Embryonic facial prominence (tissue), 1 donor: ENCODE measurements around the gene FAF1.
"Not testable (repeated sequence)": the region's sequence is repeated elsewhere in the genome, so short reads cannot be mapped to it uniquely, and the experiment has no call there.

Source experiments
- DNase-seq: peaks from one replicate; pipeline ENCODE4 v3.0.0-alpha.2; 2016; ENCODE audit errors: extremely low spot score

The FAF1 gene

GRCh38 chr1:50959303-50959912 lies 659 bp downstream of the FAF1 start:
- no peak for DNase-seq

GRCh38 chr1:50955116-50955515 lies 5.0 kb downstream of the FAF1 start:
- no peak for DNase-seq

GRCh38 chr1:50952566-50952965 lies 7.5 kb downstream of the FAF1 start:
- DNase-seq: not testable (repeated sequence)

- DNase-seq: no peak
Measured at GRCh38 chr1:50950396-50950795, 9.7 kb downstream of the FAF1 start.

GRCh38 chr1:50949286-50949982 lies 10.6 kb downstream of the FAF1 start:
- no peak for DNase-seq

GRCh38 chr1:50942334-50942733 lies 17.7 kb downstream of the FAF1 start:
- no peak for DNase-seq

- DNase-seq: no peak
Measured at GRCh38 chr1:50940291-50940690, 19.8 kb downstream of the FAF1 start.

GRCh38 chr1:50936321-50936720 lies 23.7 kb downstream of the FAF1 start:
- no peak for DNase-seq

GRCh38 chr1:50935276-50935675 lies 24.8 kb downstream of the FAF1 start:
- not testable (repeated sequence) for DNase-seq

- DNase-seq: no peak
Measured at GRCh38 chr1:50934838-50935237, 25.2 kb downstream of the FAF1 start.

- not testable (repeated sequence) for DNase-seq
Measured at GRCh38 chr1:50933770-50934169, 26.3 kb downstream of the FAF1 start.

- not testable (repeated sequence) for DNase-seq
Measured at GRCh38 chr1:50932043-50932442, 28.0 kb downstream of the FAF1 start.

GRCh38 chr1:50930965-50931737 lies 28.9 kb downstream of the FAF1 start:
- DNase-seq: no peak

- no peak for DNase-seq
Measured at GRCh38 chr1:50930193-50930592, 29.9 kb downstream of the FAF1 start.

- DNase-seq: no peak
Measured at GRCh38 chr1:50929376-50929958, 30.6 kb downstream of the FAF1 start.

GRCh38 chr1:50923564-50923963 lies 36.5 kb downstream of the FAF1 start:
- DNase-seq: no peak

- no peak for DNase-seq
Measured at GRCh38 chr1:50921029-50921428, 39.0 kb downstream of the FAF1 start.

- DNase-seq: no peak
Measured at GRCh38 chr1:50920409-50920808, 39.7 kb downstream of the FAF1 start.

GRCh38 chr1:50917138-50918137 lies 42.6 kb downstream of the FAF1 start:
- DNase-seq: no peak

GRCh38 chr1:50915621-50916020 lies 44.4 kb downstream of the FAF1 start:
- DNase-seq: no peak

GRCh38 chr1:50913954-50914353 lies 46.1 kb downstream of the FAF1 start:
- no peak for DNase-seq
